Neutrophil (primary cell): ENCODE measurements around the gene TEF.
"Not testable (repeated sequence)": the region's sequence is repeated elsewhere in the genome, so short reads cannot be mapped to it uniquely, and the experiment has no call there.

Experiments used
- H3K27ac ChIP-seq: fragments of 200-600 bp; sonication (generic); 2 replicates; pipeline ENCODE4 v1.5.1; 2016; ENCODE audit warnings: mild to moderate bottlenecking, moderate library complexity
- H3K27me3 ChIP-seq: fragments of 200-600 bp; sonication (generic); 2 replicates; pipeline ENCODE4 v1.6.0; 2016; ENCODE audit warnings: mild to moderate bottlenecking
- H3K36me3 ChIP-seq: fragments of 200-600 bp; sonication (generic); 2 replicates; pipeline ENCODE4 v1.5.1; 2017
- H3K4me1 ChIP-seq, 2 experiments: fragments of 200-600 bp in 1 of 2; sonication (generic) in 1 of 2; 1 replicate in 1 of 2; 2 replicates in 1 of 2; pipeline versions ENCODE4 v1.5.1 to v1.6.1; 2013 to 2016; ENCODE audit warnings: low read depth in 1 of 2, low read length in 1 of 2, mild to moderate bottlenecking in 1 of 2, moderate library complexity in 1 of 2; ENCODE audit not compliant: control insufficient read depth in 1 of 2, insufficient read depth in 1 of 2
- H3K4me3 ChIP-seq, 2 experiments: fragments of 200-600 bp in 1 of 2; sonication (generic) in 1 of 2; 1 replicate in 1 of 2; 2 replicates in 1 of 2; pipeline ENCODE4 v1.5.1; 2013 to 2016; ENCODE audit warnings: low read depth in 1 of 2, low read length in 1 of 2, mild to moderate bottlenecking in 1 of 2, moderate library complexity in 1 of 2
- H3K9me3 ChIP-seq: fragments of 200-600 bp; sonication (generic); 2 replicates; pipeline ENCODE4 v1.5.1; 2016
- TF ChIP-seq, protein P1 (sequence below): fragments of 200-600 bp; sonication (generic); IDR thresholded peaks from 2 replicates; pipeline ENCODE4 v1.5.1; 2016; ENCODE audit warnings: antibody characterized with exemption

The TEF gene

DNA sequence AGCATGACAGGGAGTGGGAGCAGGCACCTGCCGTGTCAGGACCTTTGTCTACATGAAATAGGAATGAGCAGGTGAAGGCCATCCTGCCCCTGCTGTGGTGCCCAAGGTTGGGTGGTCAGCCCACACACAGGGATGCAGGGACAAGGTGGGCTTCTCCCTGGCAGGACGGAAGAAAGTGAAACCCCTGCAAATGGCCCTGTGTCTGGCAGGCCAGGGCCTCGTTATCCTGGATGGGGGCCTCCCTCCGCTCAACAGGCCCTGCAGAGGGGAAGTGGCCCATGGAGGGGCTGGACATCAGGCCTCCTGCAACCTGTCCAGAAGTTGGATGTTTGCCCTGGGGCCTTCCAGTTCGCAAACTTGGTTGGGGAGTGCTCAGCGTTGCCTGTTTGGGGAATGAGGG is 49.9 kb downstream of the TEF start:
- Histone ChIP-seq H3K27ac (no peak overlapping the region), H3K36me3 (peaks cover 58% of the 10 kb centered on the region), H3K27me3 (no peaks in the 10 kb centered on the region), H3K4me3 (no peak overlapping the region), H3K4me1 (no peaks in the 10 kb centered on the region), H3K9me3 (no peaks in the 10 kb centered on the region)
- TF ChIP-seq, protein P1, sequence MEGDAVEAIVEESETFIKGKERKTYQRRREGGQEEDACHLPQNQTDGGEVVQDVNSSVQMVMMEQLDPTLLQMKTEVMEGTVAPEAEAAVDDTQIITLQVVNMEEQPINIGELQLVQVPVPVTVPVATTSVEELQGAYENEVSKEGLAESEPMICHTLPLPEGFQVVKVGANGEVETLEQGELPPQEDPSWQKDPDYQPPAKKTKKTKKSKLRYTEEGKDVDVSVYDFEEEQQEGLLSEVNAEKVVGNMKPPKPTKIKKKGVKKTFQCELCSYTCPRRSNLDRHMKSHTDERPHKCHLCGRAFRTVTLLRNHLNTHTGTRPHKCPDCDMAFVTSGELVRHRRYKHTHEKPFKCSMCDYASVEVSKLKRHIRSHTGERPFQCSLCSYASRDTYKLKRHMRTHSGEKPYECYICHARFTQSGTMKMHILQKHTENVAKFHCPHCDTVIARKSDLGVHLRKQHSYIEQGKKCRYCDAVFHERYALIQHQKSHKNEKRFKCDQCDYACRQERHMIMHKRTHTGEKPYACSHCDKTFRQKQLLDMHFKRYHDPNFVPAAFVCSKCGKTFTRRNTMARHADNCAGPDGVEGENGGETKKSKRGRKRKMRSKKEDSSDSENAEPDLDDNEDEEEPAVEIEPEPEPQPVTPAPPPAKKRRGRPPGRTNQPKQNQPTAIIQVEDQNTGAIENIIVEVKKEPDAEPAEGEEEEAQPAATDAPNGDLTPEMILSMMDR = no peak

DNA sequence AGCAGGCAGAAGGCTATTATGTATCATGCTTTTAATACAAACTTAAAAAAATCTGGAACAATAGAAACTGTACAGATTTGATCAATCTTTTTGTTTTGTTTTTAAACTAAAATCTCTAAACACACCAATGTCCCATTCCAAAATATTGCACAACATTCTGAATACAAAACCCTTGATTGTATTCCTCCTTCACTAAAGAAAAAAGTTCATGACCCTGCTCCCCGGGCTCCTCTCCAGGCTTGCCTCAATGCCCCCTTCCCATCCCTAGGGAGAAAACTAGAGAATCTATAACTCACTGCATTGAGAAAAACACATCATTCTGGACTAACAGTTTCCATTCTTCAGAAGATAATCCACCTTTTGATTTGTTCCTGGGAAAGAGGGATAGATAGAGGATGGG is 51.7 kb downstream of the TEF start:
- not testable (repeated sequence) for H3K27me3 ChIP-seq, H3K27ac ChIP-seq, H3K4me3 ChIP-seq, H3K9me3 ChIP-seq, H3K4me1 ChIP-seq
- H3K36me3 ChIP-seq = peaks cover 59% of the 10 kb centered on the region

DNA sequence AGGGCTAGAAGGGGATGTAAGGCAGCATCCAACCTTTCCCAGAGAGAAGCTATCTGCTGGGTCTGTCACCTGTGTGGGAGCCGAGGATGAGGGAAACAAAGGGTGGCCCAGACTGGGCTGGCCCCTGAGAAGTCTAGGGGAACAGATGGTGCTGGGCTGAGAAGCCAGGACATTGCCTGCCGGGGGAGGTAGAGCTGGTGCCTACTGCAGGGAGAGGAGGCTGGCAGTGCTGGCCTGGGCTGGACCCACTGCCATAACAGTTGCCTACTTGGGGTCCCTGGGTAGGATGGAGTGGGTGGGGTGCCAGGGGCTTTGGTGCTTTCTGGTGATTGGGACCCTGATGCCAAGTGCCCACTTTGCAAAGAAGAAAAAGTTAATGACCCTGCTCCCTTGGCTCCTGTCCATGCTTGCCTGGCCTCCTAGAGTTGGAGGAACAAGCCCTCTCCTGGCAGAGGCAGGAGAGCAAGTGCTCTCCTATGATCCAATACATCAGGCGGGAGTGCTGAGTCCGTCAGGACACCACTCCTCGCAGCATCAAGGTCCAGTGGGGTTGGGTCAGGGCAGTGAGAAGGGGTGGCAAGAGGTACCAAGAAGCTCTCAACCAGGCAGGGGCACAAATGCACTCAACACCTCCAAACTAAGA is 52.7 kb downstream of the TEF start:
- not testable (repeated sequence) for H3K9me3 ChIP-seq, H3K4me3 ChIP-seq, H3K27me3 ChIP-seq, H3K27ac ChIP-seq, H3K4me1 ChIP-seq
- H3K36me3 ChIP-seq = peaks cover 55% of the 10 kb centered on the region

DNA sequence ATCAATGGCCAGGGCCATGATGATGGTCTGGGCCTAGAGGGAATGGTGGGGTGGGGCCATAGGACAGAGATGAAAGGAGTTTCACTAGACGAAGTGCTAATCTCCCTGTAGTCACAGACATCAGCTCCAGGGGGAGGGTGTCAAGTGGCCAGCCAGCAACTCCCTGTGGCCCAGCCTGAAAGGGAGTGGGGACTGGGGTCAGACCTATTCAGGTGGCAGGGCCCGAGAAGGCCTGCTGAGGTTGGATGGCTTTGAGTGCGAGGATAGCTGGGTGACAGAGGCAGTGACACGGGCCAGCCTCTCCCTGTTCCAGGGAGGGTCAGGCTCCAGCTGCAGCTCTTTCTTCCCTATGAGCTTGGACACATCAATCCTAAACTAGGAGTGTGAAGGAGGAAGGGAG is 53.8 kb downstream of the TEF start:
- TF ChIP-seq, protein P1 = no peak
- no peak overlapping the region for H3K4me3 ChIP-seq
- H3K27ac ChIP-seq = no peak overlapping the region
- no peaks in the 10 kb centered on the region for H3K27me3 ChIP-seq
- no peaks in the 10 kb centered on the region for H3K9me3 ChIP-seq
- peaks cover 55% of the 10 kb centered on the region for H3K36me3 ChIP-seq
- H3K4me1 ChIP-seq = no peaks in the 10 kb centered on the region

DNA sequence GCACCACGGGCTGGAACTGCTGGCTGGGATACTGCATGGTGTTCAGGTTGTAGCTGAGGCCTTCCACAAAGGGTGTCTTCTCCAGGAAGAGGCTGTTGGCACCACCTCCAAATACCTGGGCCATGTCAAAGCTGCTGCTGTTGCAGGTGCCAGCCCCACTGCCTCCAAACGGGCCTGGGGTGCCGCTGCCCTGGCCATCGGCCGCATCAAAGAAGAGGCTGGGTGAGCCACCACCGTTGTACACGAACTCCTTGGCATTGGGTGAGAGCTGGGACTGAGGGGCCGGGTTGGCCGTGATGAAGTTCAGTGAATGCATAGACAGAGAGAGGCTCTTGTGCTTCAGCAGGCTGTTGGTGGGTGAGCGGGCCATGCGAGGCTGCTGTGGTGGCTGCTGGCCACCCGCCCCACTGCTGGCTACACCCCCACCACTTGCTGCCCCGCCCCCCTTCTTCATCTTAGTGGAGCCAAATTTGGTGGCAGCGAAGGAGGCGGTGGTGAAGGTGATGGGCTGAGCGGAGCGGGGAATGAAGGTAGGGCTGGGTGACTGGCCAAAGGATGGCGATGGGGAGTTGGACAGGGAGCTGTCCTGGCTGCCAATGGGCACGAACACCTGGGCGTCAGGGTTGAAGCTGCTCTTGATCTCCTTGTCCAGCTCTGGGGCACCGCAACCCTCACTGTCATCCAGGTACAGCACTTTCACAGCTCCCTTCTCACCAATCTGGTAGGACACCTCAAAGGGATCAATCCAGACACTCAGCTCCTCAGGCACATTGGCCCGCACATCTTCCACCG is 54.8 kb downstream of the TEF start:
- Histone ChIP-seq H3K9me3 (no peaks in the 10 kb centered on the region), H3K4me3 (no peak overlapping the region), H3K36me3 (peaks cover 49% of the 10 kb centered on the region), H3K4me1 (no peaks in the 10 kb centered on the region), H3K27me3 (no peaks in the 10 kb centered on the region), H3K27ac (no peak overlapping the region)
- TF ChIP-seq, protein P1 = no peak

DNA sequence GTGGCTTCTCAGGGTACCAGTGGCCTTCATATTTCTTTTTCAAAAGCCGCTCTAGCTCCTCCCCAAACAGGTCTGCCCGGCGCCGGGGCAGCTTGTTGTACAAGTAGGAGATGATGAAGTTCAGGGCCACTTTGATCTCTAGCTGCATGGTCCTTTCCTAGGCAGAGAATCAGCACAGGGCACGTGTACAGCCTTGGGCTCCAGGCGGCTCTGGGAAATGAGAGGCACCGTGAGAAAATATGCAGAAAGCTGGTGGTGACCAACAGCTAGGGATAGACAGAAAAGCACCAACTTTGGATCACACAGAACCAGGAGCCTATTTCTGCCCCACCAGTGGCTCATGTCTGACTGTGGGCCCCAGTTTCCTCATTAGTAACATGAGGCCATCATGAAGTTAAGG is 55.5 kb downstream of the TEF start:
- Histone ChIP-seq H3K9me3 (no peaks in the 10 kb centered on the region), H3K4me3 (no peak overlapping the region), H3K27me3 (no peaks in the 10 kb centered on the region), H3K4me1 (no peaks in the 10 kb centered on the region), H3K27ac (no peak overlapping the region), H3K36me3 (peaks cover 42% of the 10 kb centered on the region)
- TF ChIP-seq, protein P1 = no peak

DNA sequence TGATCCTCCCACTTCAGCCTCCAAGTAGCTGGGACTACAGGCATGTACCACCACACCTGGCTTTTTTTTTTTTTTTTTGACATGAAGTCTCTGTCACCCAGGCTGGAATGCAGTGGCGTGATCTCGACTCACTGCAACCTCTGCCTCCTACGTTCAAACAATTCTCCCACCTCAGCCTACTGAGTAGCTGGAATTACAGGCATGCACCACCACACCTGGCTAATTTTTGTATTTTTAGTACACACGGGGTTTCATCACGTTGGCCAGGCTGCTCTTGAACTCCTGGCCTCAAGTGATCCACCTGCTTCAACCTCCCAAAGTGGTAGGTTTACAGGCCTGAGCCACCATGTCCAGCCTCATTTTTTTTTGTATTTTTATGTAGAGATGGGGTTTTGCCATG is 58.8 kb downstream of the TEF start:
- H3K4me1 ChIP-seq = peaks cover 17 to 18% of the 10 kb centered on the region in 2 experiments
- H3K27me3 ChIP-seq, H3K27ac ChIP-seq, H3K4me3 ChIP-seq, H3K9me3 ChIP-seq: not testable (repeated sequence)
- H3K36me3 ChIP-seq = peaks cover 19% of the 10 kb centered on the region
